Body of pancreas (tissue), 4 donors: Measurements from ENCODE around the gene COX7A2L.

Experiments
- POLR2A ChIP-seq, 3 donors: fragments of 450-650 bp; IDR thresholded peaks; one replicate each; pipeline ENCODE4 v1.6.1; 2016; ENCODE audit warnings: antibody characterized with exemption in 3 of 3, mild to moderate bottlenecking in 2 of 3
- TF ChIP-seq, protein P1 (sequence below), 7 experiments: fragments of 450-650 bp in 4 of 7; fragments of 200-600 bp in 3 of 7; sonication (generic) in 3 of 7; IDR thresholded peaks; one replicate each; pipeline ENCODE4 v1.5.1; 2016 to 2019; ENCODE audit warnings: antibody characterized with exemption in 7 of 7

DNA sequence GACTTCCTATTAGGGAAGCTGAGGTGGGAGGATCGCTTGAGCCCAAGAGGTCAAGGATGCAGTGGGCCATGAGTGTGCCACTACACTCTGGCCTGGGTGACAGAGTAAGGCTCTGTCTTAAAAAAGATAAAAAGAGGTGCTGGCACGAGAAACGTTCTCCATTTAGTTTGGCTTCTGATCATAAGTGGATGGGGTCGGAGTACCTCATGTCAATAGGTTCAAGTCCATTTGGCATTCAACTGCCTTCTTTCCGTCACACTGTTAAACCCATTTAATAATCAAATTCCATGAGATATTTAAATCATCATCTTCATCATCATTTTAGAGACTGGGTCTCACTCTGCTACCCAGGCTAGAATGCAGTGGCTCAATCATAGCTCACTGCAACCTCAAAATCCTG lies 9.2 kb downstream of the COX7A2L start:
- TF ChIP-seq, protein P1, sequence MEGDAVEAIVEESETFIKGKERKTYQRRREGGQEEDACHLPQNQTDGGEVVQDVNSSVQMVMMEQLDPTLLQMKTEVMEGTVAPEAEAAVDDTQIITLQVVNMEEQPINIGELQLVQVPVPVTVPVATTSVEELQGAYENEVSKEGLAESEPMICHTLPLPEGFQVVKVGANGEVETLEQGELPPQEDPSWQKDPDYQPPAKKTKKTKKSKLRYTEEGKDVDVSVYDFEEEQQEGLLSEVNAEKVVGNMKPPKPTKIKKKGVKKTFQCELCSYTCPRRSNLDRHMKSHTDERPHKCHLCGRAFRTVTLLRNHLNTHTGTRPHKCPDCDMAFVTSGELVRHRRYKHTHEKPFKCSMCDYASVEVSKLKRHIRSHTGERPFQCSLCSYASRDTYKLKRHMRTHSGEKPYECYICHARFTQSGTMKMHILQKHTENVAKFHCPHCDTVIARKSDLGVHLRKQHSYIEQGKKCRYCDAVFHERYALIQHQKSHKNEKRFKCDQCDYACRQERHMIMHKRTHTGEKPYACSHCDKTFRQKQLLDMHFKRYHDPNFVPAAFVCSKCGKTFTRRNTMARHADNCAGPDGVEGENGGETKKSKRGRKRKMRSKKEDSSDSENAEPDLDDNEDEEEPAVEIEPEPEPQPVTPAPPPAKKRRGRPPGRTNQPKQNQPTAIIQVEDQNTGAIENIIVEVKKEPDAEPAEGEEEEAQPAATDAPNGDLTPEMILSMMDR (IDR thresholded peaks at IDR 0.05): no peak
- no peak for TF ChIP-seq POLR2A (IDR thresholded peaks at IDR 0.05)
